ENCODE results near the gene TGM6.
"Not testable (repeated sequence)": the region's sequence is repeated elsewhere in the genome, so short reads cannot be mapped to it uniquely, and the experiment has no call there.

The TGM6 gene

DNA sequence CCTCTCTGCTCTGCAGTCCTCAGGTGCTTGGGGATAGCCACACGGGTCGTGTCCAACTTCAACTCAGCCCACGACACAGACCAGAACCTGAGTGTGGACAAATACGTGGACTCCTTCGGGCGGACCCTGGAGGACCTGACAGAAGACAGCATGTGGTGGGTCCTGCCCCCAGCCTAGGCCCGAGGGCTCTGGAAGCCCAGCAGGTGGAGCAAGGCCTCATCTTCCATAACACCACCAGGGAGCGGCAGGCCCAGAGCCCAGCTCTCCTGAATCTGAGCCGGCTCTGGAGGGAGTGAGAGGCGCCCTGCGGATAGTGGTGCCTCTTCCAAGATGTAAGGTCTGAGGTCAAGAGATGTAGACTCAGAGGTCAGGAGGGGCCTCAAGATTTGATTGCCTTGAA lies 19.6 kb downstream of the TGM6 start:
- DNase-seq: no peak

GRCh38 chr20:2401527-2401926 lies 20.8 kb downstream of the TGM6 start:
- DNase-seq: no peak

DNA sequence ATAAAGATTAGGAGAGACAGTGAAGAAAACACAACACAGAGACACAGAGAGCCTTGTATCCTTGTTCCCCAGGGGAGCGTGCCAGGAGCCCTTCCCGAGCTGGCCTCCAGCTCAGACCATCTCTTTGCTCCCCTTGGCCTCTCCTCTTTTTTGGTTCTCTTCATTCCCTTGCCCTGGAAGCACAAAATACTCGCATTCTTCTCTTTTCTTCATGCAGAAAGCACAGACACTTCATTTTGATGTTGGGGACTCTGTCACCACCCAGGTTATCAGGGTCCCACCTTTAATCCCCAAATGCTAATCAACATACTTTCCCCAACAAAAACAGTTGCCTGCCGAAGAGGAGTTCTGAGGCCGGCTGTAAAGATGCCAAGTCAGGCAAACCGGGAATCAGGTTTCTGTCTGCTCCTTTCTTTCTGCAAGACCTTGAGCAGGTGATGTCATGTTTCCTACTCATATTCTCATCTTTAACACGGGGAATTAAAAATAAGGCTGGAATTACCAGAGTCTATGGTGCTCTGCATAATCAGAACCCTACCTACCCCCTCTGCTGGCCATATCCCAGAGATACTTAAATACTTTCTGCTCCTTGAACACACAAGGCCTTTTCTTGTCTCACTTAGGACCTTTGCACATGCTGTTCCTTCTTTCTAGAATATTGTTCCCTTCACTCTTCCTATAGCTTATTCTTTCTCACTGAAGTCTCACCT lies 21.7 kb downstream of the TGM6 start:
- DNase-seq: no peak

DNA sequence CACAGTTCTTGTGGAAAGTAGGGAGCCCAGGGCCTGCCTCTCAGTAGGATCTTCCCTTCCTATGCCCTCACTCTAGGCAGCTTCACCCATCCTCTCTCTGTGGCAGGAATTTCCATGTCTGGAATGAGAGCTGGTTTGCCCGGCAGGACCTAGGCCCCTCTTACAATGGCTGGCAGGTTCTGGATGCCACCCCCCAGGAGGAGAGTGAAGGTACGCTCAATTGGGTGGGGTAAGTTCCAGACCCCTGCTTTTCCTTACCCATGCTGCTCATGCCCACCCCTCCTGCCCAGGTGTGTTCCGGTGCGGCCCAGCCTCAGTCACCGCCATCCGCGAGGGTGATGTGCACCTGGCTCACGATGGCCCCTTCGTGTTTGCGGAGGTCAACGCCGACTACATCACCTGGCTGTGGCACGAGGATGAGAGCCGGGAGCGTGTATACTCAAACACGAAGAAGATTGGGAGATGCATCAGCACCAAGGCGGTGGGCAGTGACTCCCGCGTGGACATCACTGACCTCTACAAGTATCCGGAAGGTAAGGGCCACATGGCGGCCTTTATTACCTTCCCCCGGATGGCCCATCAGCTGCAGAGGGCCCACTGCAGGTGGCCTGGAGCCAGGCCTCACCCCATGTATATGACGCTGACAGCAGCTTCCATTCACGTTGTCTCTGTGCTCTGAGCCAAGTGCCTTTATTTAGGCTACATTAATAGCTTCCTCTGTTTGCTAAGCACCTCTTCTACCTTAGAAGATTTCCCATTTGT lies 22.8 kb downstream of the TGM6 start:
- DNase-seq: no peak

GRCh38 chr20:2405693-2406065 lies 25.0 kb downstream of the TGM6 start:
- DNase-seq: no peak

DNA sequence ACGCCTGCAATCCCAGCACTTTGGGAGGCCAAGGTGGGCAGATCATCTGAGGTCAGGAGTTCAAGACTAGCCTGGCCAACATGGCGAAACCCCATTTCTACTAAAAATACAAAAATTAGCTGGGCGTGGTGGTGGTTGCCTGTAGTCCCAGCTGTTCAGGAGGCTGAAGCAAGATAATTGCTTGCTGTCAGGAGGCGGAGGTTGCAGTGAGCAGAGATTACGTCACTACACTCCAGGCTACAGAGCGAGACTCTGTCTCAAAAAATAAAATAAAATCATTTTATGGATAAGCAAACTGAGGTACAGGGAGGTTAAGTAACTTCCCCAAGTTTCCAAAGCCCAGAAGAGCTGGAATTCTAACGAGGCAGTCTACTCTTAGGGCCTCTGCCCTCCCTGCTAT lies 26.7 kb downstream of the TGM6 start:
- not testable (repeated sequence) for DNase-seq

- no peak for DNase-seq
These were observed 27.4 kb downstream of the TGM6 start for GRCh38 chr20:2408111-2408510.

DNA sequence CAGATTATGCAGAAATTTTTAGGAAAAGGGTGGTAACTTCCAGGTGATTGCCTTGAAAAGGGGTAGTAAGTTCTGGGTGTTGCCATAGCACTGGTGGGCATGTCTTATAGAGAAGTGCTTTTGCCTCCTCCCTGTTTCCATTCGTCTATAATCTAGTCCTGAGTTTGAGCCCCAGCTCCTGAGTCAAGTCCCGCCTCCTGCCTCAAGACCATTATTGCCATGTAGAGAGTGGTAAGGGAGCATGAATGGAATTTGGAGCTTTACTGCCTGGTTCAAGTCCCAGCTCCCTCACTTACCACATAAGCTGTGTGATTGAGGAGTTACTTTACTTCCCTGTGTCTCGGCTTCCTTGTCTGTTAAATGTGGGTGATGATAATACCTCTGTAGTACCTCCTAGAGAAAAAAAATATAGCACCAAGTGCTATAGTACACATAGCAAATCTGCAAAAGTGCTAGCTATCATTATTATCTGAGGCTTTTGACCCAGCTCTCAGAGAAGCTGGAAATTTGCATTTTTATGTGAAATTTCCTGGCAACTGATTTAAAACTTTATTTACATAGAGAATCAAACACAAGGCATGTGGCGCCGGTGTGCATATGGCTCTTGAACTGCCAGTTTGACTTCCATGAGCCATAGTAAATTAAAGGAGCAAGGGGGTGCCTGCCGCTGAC lies 36.0 kb downstream of the TGM6 start:
- no peak for DNase-seq

DNA sequence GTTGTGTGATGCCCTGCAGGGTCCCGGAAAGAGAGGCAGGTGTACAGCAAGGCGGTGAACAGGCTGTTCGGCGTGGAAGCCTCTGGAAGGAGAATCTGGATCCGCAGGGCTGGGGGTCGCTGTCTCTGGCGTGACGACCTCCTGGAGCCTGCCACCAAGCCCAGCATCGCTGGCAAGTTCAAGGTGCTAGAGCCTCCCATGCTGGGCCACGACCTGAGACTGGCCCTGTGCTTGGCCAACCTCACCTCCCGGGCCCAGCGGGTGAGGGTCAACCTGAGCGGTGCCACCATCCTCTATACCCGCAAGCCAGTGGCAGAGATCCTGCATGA lies 36.5 kb downstream of the TGM6 start:
- DNase-seq: no peak

DNA sequence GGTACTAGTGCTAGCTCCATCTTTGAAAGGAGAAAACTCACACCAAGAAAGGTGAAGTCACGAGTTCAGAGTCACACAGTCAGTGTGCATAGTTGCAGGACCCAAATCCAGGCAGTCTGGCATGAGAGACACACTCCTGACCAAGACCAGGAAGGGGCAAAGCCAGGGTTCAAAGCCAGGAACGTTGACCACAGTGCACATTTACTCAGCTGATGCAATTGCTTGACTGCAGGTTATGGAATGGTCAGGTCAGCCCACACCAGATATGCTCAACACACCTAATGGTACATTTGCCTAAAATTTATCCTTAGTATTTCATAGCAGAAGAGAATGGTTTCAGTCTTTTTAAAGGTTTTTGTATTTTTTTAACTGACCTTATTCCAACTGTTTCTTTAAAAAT lies 37.7 kb downstream of the TGM6 start:
- DNase-seq: no peak

DNA sequence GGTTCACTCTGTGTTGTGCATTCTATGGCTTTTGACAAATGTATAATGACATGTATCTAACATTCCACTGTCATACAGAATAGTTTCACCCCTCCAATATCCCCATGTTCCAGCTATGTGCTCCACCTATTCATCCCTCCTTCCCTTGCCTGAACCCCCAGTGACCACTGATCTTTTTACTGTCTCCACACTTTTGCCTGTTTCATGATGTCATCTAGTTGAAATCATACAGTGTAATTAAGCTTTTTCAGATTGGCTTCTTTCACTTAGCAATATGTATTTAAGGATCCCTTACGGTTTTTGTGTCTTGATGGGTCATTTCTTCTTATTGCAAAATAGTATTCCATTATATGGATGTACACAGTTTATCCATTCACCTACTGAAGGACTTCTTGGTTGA lies 39.8 kb downstream of the TGM6 start:
- no peak for DNase-seq

GRCh38 chr20:2421247-2421646 lies 40.5 kb downstream of the TGM6 start:
- DNase-seq: no peak

GRCh38 chr20:2429051-2429450 lies 48.4 kb downstream of the TGM6 start:
- no peak for DNase-seq

GRCh38 chr20:2430538-2430937 lies 49.8 kb downstream of the TGM6 start:
- no peak for DNase-seq

- DNase-seq: no peak
These were observed 50.5 kb downstream of the TGM6 start for GRCh38 chr20:2431185-2431584.

DNA sequence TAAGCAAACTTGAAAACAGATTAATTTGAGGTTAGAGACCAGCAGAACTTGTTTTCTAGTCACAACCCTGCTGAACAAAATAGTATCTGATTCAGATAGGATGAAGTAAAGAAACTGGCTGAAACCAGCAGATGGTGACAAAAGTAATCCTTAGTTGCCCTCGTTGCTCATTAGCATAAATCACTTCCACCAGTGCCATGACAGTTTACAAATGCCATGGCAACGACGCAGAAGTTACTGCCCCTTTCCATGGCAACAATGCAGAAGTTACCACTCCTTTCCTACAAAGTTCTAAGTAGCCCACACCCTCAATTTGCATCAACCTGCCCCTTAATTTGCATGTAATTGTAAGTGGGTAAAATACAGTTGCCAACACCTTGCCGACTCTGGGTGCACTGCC lies 66.1 kb downstream of the TGM6 start:
- no peak for DNase-seq

DNA sequence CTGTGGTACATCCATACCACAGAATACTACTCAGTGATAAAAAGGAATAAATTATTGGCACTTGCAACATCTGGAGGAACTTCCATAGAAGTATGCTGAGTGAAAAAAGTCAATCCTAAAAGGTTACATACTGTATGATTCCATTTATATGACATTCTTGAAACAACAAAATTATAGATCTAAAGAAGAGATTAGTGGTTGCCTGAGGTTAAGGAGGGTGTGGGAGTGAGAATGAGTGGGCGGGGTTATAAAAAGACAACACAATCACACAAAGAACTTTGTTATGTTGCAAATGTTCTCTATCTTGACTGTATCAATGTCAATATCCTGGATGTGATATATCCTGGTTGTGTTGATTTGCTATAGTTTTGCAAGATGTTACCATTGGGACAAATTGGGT lies 68.7 kb downstream of the TGM6 start:
- peak; percentile 13 for DNase-seq

DNA sequence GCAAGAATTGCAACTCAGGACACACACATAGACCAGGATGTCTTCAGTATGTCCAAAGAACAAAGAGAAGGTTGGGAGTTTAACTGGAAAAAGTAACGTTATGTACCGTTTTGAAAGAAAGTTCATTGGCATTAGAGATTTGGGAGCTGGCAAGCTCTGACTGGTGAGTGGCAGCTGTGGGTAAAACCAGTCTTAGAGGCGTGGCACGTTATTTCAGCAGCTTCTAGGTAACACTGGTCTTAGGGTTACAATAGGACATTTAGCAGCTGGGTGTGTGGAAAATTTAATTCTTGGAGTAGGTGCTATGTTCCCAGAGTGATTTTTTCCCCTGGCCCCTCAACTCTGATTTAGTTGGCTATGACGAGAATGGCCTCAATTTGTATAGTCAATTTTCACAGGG lies 70.7 kb downstream of the TGM6 start:
- no peak for DNase-seq

GRCh38 chr20:2451939-2452732 lies 71.4 kb downstream of the TGM6 start:
- DNase-seq: peak; percentile 46

- DNase-seq: no peak
These were observed 73.1 kb downstream of the TGM6 start for GRCh38 chr20:2453792-2454191.

DNA sequence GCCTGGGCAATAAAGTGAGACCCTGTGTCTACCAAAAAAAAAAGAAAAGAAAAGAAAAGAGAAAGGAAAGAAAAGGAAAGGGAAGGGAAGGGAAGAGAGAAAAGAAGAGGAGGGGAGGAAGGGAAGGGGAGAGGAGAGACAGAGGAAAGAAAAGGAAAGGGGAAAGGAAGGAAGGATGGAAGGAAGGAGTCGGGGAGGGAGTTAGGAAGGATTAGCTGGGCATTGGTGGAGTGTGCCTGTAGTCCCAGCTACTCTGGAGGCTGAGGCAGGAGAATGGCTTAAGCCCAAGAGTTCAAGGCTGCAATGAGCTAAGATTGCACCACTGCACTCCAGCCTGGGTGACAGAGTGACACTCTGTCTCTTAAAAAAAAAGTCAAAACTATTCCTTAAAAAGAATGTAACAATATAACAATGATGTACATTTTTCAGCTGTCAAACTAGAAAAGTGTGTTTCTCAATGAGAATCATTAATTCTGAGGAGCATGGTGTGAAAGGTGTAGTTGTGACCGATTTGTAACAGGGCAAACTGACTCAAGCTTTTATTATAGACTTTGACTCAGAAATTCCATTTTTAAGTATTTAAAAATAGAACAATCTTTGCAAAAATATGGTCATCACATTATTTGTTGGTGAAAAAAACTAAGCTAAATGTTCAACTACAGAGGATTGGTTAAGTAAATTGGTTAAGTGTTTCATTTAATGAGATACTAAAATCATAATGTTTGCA lies 75.2 kb downstream of the TGM6 start:
- DNase-seq: no peak

DNA sequence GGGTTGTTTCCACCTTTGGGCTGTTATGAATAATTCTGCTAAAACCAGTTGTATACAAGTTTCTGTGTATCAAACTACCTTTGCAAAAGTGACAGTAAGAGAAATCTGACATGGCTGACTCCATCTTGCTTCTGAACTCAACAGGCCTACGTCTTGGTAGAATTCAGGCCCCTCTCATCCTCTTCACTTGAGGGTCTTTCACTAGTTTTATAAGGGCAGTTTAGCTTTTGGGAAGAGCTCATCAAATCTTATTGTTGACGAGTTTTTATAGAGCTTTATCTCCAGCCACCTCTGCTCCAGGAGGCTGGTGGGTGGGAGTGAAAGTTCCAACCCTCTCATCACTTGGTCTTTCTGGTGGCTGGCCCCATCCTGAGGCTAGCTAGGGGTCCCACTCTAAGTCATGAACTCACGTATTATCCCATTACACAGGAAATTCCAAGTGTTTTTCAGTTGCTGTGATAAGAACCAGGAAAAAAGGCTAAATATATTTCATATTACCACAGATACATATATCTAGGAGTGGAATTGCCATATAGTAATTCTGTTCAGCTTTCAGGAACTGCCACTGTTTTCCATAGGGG lies 78.3 kb downstream of the TGM6 start:
- DNase-seq: no peak
